ENCODE results near the gene CCDC117.
"Not testable (repeated sequence)": the region's sequence is repeated elsewhere in the genome, so short reads cannot be mapped to it uniquely, and the experiment has no call there.

Gene CCDC117

DNA sequence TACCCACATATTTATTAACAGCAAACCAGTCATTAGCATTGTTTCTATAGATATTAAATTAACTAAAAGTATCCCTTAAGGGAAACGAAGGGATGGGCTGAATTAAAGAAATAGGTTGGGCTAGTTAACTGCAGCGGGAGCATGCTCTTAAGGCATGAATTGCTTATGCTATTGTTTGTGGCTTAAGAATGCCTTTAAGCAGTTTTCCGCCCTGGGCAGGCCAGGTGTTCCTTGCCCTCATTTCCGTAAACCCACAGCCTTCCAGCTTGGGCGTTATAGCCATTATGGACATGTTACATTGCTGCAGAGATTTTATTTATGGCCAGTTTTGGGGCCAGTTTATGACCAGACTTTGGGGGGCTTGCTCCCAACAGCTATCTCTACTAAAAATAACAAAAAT, 32.9 kb downstream of the CCDC117 start:
- not testable (repeated sequence) for DNase-seq

GRCh38 chr22:28808716-28809355, 36.3 kb downstream of the CCDC117 start:
- no peak for DNase-seq

DNA sequence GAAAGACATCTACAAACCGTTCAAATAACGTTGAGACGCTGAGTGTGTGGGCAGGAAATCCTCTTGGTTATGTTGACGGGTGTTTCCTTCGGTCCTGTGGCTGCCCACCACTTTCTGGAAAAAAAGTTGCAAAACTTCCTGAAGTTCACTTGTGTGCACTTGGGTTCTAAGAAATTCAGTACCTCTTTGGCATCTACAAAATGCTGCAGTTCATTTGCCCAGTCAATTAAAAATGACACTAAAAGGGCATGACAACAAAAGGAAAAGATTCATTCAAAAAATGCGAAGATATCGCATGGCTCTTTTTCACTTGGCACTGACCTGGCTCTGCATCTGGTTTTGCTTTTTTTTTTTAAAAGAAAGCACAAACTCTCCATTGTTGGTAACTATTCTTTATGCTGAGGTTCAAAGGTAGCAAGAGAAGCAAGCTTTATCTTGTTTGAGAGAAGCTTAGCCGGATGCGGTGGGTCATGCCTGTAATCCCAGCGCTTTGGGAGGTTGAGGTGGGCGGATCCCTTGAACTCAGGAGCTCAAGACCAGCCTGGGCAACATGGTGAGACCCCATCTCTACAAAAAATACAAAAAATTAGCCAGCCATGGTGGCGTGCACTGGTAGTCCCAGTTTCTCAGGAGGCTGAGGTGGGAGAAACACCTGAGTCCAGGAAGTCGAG, 38.5 kb downstream of the CCDC117 start:
- DNase-seq: peak; percentile 55

DNA sequence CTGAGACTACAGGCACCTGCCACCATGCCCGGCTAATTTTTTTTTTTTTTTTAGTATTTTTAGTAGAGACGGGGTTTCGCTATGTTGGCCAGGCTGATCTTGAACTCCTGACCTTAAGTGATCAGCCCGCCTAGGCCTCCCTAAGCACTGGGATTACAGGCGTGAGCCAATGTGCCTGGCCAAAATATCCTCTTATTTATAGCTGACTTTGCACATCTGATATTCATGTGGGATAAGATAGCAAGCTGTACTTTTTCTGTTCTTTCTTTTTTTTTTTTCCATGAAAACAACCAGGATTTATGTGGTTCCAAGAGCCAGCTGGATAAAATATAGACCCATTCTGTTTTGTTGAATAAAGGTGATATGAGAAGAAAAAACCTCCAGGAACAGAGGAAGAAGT, 40.0 kb downstream of the CCDC117 start:
- DNase-seq: no peak

DNA sequence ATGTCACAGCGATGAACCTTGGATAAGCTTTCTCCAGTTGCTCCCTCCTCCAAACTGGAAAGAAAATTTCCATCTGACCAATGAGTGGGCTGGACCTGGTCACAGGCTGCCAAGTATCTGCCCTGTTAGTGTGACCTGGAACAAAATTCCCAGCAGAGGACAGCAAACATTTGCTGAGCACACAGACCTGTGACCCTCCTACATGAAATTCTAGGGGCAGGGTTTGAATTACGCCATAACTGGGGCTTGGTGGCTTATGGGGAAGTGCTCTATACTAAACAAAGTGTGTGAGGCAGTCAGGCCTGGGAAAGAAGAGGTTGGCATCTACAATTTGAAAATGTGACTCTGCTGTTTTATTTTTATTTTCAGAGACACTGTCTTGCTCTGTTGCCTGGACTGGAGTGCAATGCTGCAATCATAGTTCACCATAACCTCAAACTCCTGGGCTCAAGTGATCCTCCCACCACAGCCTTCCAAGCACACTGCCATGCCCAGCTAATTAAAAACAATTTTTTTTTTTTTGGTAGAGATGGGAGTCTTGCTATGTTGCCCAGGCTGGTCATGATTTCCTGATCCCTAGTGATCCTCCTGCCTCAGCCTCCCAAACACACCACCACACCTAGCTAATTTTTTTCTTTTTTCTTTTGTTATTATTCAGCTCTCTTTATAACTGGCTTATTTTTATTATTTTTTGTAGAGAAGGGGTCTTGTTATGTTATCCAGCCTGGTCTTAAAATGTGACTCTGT, 41.5 kb downstream of the CCDC117 start:
- DNase-seq: no peak

- DNase-seq: no peak
These were observed 42.6 kb downstream of the CCDC117 start for GRCh38 chr22:28815111-28815510.

DNA sequence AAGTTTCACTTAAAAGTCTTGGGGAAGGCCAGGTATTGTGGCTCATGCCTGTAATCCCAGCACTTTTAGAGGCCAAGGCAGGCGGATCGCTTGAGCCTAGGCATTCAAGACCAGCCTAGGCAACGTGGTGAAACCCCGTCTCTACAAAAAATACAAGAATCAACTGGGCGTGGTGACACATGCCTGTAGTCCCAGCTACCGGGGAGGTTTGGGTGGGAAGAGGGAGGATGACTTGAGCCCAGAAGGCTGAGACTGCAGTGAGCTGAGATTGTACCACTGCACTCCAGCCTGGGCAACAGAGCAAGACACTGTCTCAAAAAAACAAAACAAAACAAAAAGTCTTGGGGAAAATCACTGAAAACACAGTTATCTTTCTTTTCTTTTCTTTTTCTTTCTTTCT, 43.2 kb downstream of the CCDC117 start:
- no peak for DNase-seq

- DNase-seq: no peak
These were observed 44.6 kb downstream of the CCDC117 start for GRCh38 chr22:28817064-28817463.

- DNase-seq: no peak
These were observed 45.7 kb downstream of the CCDC117 start for GRCh38 chr22:28817919-28818859.

DNA sequence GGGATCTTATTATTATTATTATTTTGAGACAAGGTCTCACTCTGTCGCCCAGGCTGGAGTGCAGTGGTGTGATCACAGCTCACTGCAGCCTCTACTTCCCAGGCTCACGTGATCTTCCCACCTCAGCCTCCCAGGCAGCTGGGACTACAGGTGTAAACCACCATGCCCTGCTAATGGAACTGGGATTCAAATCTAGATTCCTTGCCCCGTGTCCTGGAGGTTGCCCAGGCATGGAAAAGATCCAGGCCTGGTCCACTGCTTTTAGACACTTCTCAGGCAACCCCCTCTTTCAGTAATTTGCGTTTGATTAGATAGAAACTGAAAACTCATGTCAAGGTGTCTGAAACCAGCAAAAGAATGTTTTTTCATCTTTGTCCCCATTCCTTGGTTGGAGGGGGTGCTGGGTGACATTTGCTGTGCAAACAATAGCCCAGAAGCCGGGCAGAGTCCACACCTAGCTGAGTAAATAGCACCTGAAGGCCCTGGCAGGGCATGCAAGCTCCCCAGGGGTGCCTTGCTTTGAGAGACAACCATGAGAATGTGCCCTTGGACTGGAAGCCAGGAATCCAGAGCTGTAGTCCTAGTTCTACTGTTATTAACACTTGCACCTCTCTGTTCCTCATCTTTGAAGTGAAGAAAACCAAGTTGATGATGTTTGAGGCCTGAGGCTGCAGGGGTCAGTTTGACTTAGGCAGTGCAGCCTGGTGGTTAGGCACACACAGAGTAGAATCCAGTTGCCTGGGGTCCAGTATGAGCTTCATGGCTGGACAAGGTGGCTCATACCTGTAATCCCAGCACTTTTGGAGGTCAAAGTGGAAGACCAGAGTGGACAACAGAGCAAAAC, 47.0 kb downstream of the CCDC117 start:
- no peak for DNase-seq

GRCh38 chr22:28820885-28821284, 48.4 kb downstream of the CCDC117 start:
- DNase-seq: no peak

DNA sequence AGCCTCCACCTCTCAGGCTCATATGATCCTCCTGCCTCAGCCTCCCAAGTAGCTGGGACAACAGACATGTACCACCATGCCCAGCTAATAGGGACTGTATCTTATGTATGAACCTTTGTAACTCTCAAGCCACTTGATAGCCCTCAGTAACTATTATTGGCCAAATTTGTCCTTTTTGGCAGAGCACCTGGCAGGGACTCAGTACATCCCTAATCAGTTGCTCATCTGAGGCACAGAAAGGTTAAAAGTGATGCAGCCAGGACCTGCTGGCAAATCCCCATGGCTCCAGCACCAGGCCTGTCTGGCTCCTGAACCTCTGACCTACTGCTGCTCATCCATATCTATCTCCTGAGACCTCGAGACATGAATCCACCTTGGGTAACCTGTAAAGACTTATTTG, 49.0 kb downstream of the CCDC117 start:
- no peak for DNase-seq

- no peak for DNase-seq
These were observed 50.5 kb downstream of the CCDC117 start for GRCh38 chr22:28822930-28823551.

GRCh38 chr22:28824455-28824854, 52.0 kb downstream of the CCDC117 start:
- not testable (repeated sequence) for DNase-seq

- not testable (repeated sequence) for DNase-seq
These were observed 53.9 kb downstream of the CCDC117 start for GRCh38 chr22:28826430-28826829.

DNA sequence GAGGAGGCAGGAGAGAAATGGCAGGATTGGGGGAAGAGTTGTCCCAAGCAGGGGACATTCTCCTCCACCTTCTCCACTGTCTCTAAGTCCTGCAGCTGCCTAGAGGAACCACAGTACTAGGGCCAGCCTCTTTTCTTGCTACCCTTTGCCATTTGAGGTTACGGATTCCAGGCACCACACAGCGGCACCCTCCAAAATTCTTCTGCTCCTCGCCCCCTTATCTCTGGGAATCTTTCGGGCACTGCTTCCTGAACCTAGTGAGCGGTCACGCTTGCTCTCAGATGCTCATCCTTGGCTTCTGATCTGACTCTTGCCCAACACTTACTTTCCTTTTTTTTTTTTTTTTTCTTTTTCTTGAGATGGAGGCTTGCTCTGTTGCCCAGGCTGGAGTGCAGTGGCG, 54.4 kb downstream of the CCDC117 start:
- no peak for DNase-seq

DNA sequence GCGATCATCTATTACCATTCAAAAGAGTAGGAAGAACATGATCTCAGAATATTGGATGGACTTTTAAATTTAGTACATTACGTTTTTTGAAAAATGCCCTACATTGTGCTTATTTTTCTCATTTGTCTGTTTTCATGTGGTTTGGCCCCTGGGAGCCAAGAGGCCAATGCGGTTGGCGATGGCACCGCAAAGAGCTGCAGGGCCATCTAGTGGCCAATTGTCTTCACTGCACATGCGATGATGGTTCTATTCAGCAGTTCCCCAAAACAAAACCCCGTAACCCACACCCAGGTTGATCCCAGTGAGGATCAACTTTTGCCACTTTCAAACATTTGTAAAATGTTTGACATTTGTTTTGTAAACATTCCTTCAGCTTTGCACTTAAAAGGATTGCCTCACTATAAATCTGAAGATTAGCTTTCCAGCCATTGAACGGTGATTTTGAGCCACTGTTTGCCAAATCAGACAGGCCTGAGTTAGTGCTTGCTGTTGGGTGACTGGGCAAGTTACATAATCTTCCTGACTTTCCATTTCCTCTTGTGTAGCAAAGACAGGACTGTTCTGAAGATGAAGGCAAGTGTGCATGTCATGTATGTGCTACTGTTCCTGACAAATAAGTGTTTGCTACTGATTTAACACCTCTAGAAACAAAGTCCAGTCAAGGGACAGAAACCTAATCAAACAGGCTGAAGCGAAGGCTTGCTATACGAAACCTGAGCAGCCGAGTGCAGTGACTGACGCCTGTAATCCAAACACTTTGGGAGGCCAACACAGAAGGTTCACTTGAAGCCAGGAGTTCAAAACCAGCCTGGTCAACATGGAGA, 57.1 kb downstream of the CCDC117 start:
- DNase-seq: peak; percentile 84

DNA sequence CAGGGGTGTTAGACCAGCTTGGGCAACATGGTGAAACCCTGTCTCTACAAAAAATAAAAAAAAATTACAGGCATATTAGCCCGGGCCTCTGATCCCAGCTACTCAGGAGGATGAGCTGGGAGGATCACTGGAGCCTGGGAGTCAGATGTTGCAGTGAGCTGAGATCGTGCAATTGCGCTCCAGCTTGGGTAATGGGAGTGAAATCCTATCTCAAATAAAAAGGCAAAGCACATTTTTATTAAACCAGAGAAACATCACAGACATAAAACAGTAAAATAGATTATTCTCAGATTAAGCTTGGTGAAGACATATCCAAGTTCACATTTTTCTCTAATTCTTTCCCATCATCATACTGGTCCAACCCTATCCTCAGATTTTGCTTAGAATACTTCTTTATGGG, 57.9 kb downstream of the CCDC117 start:
- DNase-seq: no peak

DNA sequence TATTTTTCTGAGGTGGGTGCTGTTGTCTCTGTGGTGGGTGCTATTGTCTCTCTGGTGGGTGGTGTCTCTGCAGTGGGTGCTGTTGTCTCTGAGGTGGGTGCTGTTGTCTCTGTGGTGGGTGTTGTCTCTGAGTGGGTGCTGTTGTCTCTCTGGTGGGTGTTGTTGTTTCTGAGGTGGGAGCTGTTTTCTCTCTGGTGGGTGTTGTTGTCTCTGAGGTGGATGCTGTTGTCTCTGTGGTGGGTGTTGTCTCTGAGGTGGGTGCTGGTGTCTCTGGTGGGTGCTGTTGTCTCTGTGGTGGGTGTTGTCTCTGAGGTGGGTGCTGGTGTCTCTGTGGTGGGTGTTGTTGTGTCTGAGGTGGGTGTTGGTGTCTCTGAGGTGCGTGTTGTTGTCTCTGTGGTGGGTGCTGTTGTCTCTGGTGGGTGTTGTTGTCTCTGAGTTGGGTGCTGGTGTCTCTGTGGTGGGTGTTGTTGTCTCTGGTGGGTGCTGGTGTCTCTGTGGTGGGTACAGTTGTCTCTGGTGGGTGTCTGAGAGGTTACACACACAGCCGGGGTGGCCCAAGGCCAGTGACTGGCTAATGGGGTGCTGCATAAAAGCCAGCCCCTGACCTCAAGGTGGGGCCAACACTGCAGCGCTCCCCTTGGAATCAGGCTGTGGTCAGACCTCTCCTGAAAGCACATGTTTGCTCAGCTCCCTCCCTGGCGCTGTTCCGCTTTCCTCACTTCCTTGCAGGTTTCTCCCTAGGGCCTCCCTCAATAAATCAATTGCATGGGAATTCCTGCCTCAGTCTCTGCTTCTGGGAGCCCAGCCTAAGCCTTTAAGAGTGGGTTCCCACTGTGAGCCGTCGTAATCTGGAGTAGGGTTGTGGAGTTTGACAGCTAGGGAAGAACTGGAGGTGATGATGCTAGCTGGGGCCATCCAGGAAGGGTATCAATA, 58.9 kb downstream of the CCDC117 start:
- no peak for DNase-seq
